OCI-LY3 (cell line): Measurements from ENCODE around the gene KLF12.

Experiments used
- H2AFZ ChIP-seq: fragments of 200-600, 300-600 bp; shearing (Covaris generic); 2 replicates; pipeline ENCODE4 v1.6.0; 2014; ENCODE audit warnings: antibody characterized with exemption, low read depth, low read length
- H3K27ac ChIP-seq: fragments of 200-600, 300-600 bp; sonication (generic); 2 replicates; pipeline ENCODE4 v1.5.1; 2014; ENCODE audit warnings: mild to moderate bottlenecking, low read length, moderate library complexity, mixed read lengths
- H3K27me3 ChIP-seq: fragments of 200-600, 300-600 bp; sonication (generic); 2 replicates; pipeline ENCODE4 v1.6.1; 2014; ENCODE audit warnings: low read depth, low read length, mixed read lengths
- H3K36me3 ChIP-seq: fragments of 200-600, 300-600 bp; sonication (generic); replicated peaks from 2 replicates; pipeline ENCODE3; 2014; ENCODE audit warnings: low read depth, low read length, mixed read lengths
- H3K4me1 ChIP-seq: fragments of 300-600, 200-600 bp; sonication (generic); 2 replicates; pipeline ENCODE4 v1.6.1; 2014; ENCODE audit warnings: low read length, mixed read lengths
- H3K4me2 ChIP-seq: fragments of 200-600, 300-600 bp; sonication (generic); 2 replicates; pipeline ENCODE4 v1.6.1; 2014; ENCODE audit warnings: low read length, mixed read lengths
- H3K4me3 ChIP-seq: fragments of 300-600, 200-600 bp; sonication (generic); 2 replicates; pipeline ENCODE4 v1.5.1; 2014; ENCODE audit warnings: antibody characterized with exemption, mild to moderate bottlenecking, low read length, moderate library complexity
- H3K79me2 ChIP-seq: fragments of 300-600, 200-600 bp; shearing (Covaris generic); 2 replicates; pipeline ENCODE4 v1.6.1; 2014; ENCODE audit warnings: mild to moderate bottlenecking, low read length, mixed read lengths
- H3K9ac ChIP-seq: fragments of 300-600, 200-600 bp; shearing (Covaris generic); 2 replicates; pipeline ENCODE4 v1.6.0; 2014; ENCODE audit warnings: mild to moderate bottlenecking, low read length, moderate library complexity
- H3K9me3 ChIP-seq: fragments of 200-600, 300-600 bp; shearing (Covaris generic); 2 replicates; pipeline ENCODE4 v1.6.1; 2014; ENCODE audit warnings: low read length, mixed read lengths; ENCODE audit not compliant: insufficient read depth
- H4K20me1 ChIP-seq: fragments of 200-600, 300-600 bp; sonication (generic); 2 replicates; pipeline ENCODE4 v1.6.1; 2016; ENCODE audit warnings: low read length, mixed read lengths; ENCODE audit not compliant: insufficient read depth
- CTCF ChIP-seq: fragments of 200-600, 300-600 bp; sonication (generic); IDR thresholded peaks from 2 replicates; pipeline ENCODE4 v1.5.1; 2014; ENCODE audit warnings: antibody characterized with exemption, low read length, low read depth
- EZH2phosphoT487 ChIP-seq: fragments of 200-600 bp; shearing (Covaris generic); IDR thresholded peaks from 2 replicates; pipeline ENCODE4 v1.6.1; 2018; ENCODE audit warnings: antibody characterized with exemption, mixed run types, low read depth

The KLF12 gene

GRCh38 chr13:74154981-74155380, 20.8 kb upstream of the KLF12 start:
- Histone ChIP-seq H3K27ac (no peak overlapping the region), H3K9me3 (no peaks in the 10 kb centered on the region), H4K20me1 (no peaks in the 10 kb centered on the region), H3K4me3 (no peak overlapping the region), H3K4me1 (no peaks in the 10 kb centered on the region), H3K36me3 (no peaks in the 10 kb centered on the region), H3K27me3 (no peaks in the 10 kb centered on the region), H3K9ac (no peak overlapping the region), H3K79me2 (no peaks in the 10 kb centered on the region), H3K4me2 (no peak overlapping the region), H2AFZ (no peak overlapping the region)
- TF ChIP-seq CTCF: no peak

GRCh38 chr13:74153316-74153715, 19.1 kb upstream of the KLF12 start:
- H3K4me2 ChIP-seq: no peak overlapping the region
- H3K27ac ChIP-seq: no peak overlapping the region
- H3K9ac ChIP-seq: no peak overlapping the region
- no peaks in the 10 kb centered on the region for H3K36me3 ChIP-seq
- H3K4me1 ChIP-seq: no peaks in the 10 kb centered on the region
- H2AFZ ChIP-seq: no peak overlapping the region
- no peaks in the 10 kb centered on the region for H3K9me3 ChIP-seq
- no peaks in the 10 kb centered on the region for H3K79me2 ChIP-seq
- H4K20me1 ChIP-seq: no peaks in the 10 kb centered on the region
- H3K4me3 ChIP-seq: no peak overlapping the region
- no peaks in the 10 kb centered on the region for H3K27me3 ChIP-seq
- TF ChIP-seq CTCF: no peak
- no peak for TF ChIP-seq EZH2phosphoT487

- Histone ChIP-seq H3K36me3 (no peaks in the 10 kb centered on the region), H3K79me2 (no peaks in the 10 kb centered on the region), H2AFZ (no peak overlapping the region), H3K4me1 (no peaks in the 10 kb centered on the region), H3K27ac (no peak overlapping the region), H3K9me3 (no peaks in the 10 kb centered on the region), H3K9ac (no peak overlapping the region), H4K20me1 (no peaks in the 10 kb centered on the region), H3K4me2 (no peak overlapping the region), H3K4me3 (no peak overlapping the region), H3K27me3 (no peaks in the 10 kb centered on the region)
- TF ChIP-seq CTCF (no peak), EZH2phosphoT487 (no peak)
Measured at GRCh38 chr13:74151859-74152258, 17.7 kb upstream of the KLF12 start.

- H3K4me2 ChIP-seq: no peak overlapping the region
- TF ChIP-seq EZH2phosphoT487 (no peak), CTCF (no peak)
- no peak overlapping the region for H3K9ac ChIP-seq
- H4K20me1 ChIP-seq: no peaks in the 10 kb centered on the region
- no peaks in the 10 kb centered on the region for H3K9me3 ChIP-seq
- H3K4me3 ChIP-seq: no peak overlapping the region
- H3K79me2 ChIP-seq: no peaks in the 10 kb centered on the region
- H3K27me3 ChIP-seq: no peaks in the 10 kb centered on the region
- H3K27ac ChIP-seq: no peak overlapping the region
- no peak overlapping the region for H2AFZ ChIP-seq
- no peaks in the 10 kb centered on the region for H3K36me3 ChIP-seq
- H3K4me1 ChIP-seq: no peaks in the 10 kb centered on the region
Measured at GRCh38 chr13:74148352-74148751, 14.1 kb upstream of the KLF12 start.
